HepG2 (cell line): ENCODE data around the gene ZNF33A. TPM values are rescaled to one million over a fixed set of nuclear protein-coding genes. Genes with fewer than 3 reads are reported as not detected.

Source experiments
- DRAP1 ChIP-seq: IDR thresholded peaks from 2 replicates; pipeline ENCODE4 v1.6.1; 2016; ENCODE audit warnings: missing genetic modification reagents, missing compliant biosample characterization
- FOXA3 ChIP-seq: IDR thresholded peaks from 2 replicates; pipeline ENCODE4 v1.6.1; 2016; ENCODE audit warnings: missing genetic modification reagents, missing compliant biosample characterization
- GTF3A ChIP-seq: sonication (generic); formaldehyde crosslinking; conservative IDR thresholded peaks from 2 replicates; pipeline ENCODE4 v1.4.0; 2020; ENCODE audit warnings: mild to moderate bottlenecking, missing genetic modification reagents
- KDM1A ChIP-seq: IDR thresholded peaks from 2 replicates; pipeline ENCODE4 v1.6.1; 2016; ENCODE audit warnings: missing compliant biosample characterization
- KMT2A ChIP-seq: sonication (generic); formaldehyde crosslinking; IDR thresholded peaks from 2 replicates; pipeline ENCODE4 v1.4.0; 2020; ENCODE audit warnings: missing genetic modification reagents
- MAFF ChIP-seq: IDR thresholded peaks from 2 replicates; pipeline ENCODE4 v1.6.1; 2011; ENCODE audit warnings: low read depth, low read length, improper control_type of control experiment
- SALL1 ChIP-seq: sonication (generic); formaldehyde crosslinking; IDR thresholded peaks from 2 replicates; pipeline ENCODE4 v1.8.0; 2022; ENCODE audit warnings: mild to moderate bottlenecking, missing genetic modification reagents
- ZBTB44 ChIP-seq: sonication (generic); formaldehyde crosslinking; IDR thresholded peaks from 2 replicates; pipeline ENCODE4 v1.4.0; 2020; ENCODE audit warnings: missing genetic modification reagents
- ZNF207 ChIP-seq: fragments of 450-650 bp; IDR thresholded peaks from 2 replicates; pipeline ENCODE4 v1.6.1; 2016; ENCODE audit warnings: antibody characterized with exemption, borderline replicate concordance
- ZNF274 ChIP-seq: sonication (generic); formaldehyde crosslinking; IDR thresholded peaks from 2 replicates; pipeline ENCODE4 v1.5.1; 2020; ENCODE audit warnings: mild to moderate bottlenecking, missing genetic modification reagents
- ZNF446 ChIP-seq: sonication (generic); formaldehyde crosslinking; IDR thresholded peaks from 2 replicates; pipeline ENCODE4 v1.5.0; 2020; ENCODE audit warnings: mild to moderate bottlenecking, missing genetic modification reagents
- ZNF530 ChIP-seq: sonication (generic); formaldehyde crosslinking; IDR thresholded peaks from 2 replicates; pipeline ENCODE4 v1.5.0; 2020; ENCODE audit warnings: low read depth, mild to moderate bottlenecking, missing genetic modification reagents
- ZNF660 ChIP-seq: sonication (generic); formaldehyde crosslinking; IDR thresholded peaks from 2 replicates; pipeline ENCODE4 v1.5.1; 2020; ENCODE audit warnings: mild to moderate bottlenecking, low read depth, missing genetic modification reagents, borderline replicate concordance
- polyA plus RNA-seq, 8 experiments: library from polyadenylated mRNA; depleted of rRNA in 3 of 8; stranded (reverse) in 7 of 8; unstranded in 1 of 8; fragments of >200 nt; fragmentation: Illumina TruSeq in 4 of 8; extraction: Trizol in 4 of 8; gene quantifications; 2 replicates each; pipeline versions ENCODE4 v1.2.1 to v1.2.3, GENCODE V29; 2011 to 2016; ENCODE audit warnings: low read depth in 4 of 8, missing spikeins in 1 of 8, mixed read lengths in 1 of 8; ENCODE audit not compliant: insufficient read depth in 1 of 8
- total RNA-seq, 5 experiments: library from RNA; depleted of rRNA; stranded (reverse); fragments of >200 nt; fragmentation: Illumina TruSeq; extraction: Trizol; gene quantifications; 2 replicates each; pipeline ENCODE4 v1.2.3, GENCODE V29; 2016; ENCODE audit warnings: low read depth in 1 of 5
- TF ChIP-seq, protein P1 (sequence below): sonication (generic); formaldehyde crosslinking; IDR thresholded peaks from one replicate; pipeline ENCODE4 v1.5.1; 2020; ENCODE audit warnings: mild to moderate bottlenecking, missing genetic modification reagents; ENCODE audit errors: not compliant biosample characterization
- TF ChIP-seq, protein P2 (sequence below): sonication (generic); formaldehyde crosslinking; IDR thresholded peaks from 2 replicates; pipeline ENCODE4 v1.4.0; 2020; ENCODE audit warnings: missing genetic modification reagents, borderline replicate concordance

The ZNF33A gene
- total and polyA plus RNA-seq, 2 of the 13 experiments (the other 11 are each of a cell fraction or from before 2014, with no cell fraction given): 13.1 to 22.5 TPM

- TF ChIP-seq ZNF446 (CRISPR knock-in tag) (no peak), ZNF274 (CRISPR knock-in tag) (no peak; the same call in 1 of the 2 replicates), SALL1 (CRISPR knock-in tag) (no peak; the same call in none of the 2 replicates), GTF3A (CRISPR knock-in tag) (no peak), KDM1A (CRISPR knock-in tag) (no peak), ZNF207 (no peak), MAFF (no peak), ZNF660 (CRISPR knock-in tag) (no peak), FOXA3 (CRISPR knock-in tag) (no peak), KMT2A (CRISPR knock-in tag) (no peak), ZBTB44 (CRISPR knock-in tag) (no peak), DRAP1 (CRISPR knock-in tag) (peak; percentile 80), ZNF530 (CRISPR knock-in tag) (no peak)
- TF ChIP-seq, protein P1, sequence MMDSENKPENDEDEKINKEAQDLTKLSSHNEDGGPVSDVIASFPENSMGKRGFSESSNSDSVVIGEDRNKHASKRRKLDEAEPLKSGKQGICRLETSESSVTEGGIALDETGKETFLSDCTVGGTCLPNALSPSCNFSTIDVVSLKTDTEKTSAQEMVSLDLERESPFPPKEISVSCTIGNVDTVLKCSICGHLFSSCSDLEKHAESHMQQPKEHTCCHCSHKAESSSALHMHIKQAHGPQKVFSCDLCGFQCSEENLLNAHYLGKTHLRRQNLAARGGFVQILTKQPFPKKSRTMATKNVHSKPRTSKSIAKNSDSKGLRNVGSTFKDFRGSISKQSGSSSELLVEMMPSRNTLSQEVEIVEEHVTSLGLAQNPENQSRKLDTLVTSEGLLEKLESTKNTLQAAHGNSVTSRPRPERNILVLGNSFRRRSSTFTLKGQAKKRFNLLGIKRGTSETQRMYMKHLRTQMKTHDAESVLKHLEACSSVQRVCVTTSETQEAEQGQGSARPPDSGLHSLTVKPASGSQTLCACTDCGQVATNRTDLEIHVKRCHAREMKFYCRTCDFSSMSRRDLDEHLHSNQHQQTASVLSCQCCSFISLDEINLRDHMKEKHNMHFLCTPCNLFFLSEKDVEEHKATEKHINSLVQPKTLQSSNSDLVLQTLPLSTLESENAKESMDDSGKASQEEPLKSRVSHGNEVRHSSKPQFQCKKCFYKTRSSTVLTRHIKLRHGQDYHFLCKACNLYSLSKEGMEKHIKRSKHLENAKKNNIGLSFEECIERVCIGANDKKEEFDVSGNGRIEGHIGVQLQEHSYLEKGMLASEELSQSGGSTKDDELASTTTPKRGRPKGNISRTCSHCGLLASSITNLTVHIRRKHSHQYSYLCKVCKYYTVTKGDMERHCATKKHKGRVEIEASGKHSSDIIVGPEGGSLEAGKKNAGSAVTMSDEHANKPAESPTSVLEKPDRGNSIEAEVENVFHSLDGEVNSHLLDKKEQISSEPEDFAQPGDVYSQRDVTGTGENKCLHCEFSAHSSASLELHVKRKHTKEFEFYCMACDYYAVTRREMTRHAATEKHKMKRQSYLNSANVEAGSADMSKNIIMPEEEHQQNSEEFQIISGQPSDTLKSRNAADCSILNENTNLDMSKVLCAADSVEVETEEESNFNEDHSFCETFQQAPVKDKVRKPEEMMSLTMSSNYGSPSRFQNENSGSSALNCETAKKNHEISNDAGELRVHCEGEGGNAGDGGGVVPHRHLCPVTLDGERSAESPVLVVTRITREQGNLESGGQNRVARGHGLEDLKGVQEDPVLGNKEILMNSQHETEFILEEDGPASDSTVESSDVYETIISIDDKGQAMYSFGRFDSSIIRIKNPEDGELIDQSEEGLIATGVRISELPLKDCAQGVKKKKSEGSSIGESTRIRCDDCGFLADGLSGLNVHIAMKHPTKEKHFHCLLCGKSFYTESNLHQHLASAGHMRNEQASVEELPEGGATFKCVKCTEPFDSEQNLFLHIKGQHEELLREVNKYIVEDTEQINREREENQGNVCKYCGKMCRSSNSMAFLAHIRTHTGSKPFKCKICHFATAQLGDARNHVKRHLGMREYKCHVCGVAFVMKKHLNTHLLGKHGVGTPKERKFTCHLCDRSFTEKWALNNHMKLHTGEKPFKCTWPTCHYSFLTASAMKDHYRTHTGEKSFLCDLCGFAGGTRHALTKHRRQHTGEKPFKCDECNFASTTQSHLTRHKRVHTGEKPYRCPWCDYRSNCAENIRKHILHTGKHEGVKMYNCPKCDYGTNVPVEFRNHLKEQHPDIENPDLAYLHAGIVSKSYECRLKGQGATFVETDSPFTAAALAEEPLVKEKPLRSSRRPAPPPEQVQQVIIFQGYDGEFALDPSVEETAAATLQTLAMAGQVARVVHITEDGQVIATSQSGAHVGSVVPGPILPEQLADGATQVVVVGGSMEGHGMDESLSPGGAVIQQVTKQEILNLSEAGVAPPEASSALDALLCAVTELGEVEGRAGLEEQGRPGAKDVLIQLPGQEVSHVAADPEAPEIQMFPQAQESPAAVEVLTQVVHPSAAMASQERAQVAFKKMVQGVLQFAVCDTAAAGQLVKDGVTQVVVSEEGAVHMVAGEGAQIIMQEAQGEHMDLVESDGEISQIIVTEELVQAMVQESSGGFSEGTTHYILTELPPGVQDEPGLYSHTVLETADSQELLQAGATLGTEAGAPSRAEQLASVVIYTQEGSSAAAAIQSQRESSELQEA (CRISPR knock-in tag): no peak
- TF ChIP-seq, protein P2, sequence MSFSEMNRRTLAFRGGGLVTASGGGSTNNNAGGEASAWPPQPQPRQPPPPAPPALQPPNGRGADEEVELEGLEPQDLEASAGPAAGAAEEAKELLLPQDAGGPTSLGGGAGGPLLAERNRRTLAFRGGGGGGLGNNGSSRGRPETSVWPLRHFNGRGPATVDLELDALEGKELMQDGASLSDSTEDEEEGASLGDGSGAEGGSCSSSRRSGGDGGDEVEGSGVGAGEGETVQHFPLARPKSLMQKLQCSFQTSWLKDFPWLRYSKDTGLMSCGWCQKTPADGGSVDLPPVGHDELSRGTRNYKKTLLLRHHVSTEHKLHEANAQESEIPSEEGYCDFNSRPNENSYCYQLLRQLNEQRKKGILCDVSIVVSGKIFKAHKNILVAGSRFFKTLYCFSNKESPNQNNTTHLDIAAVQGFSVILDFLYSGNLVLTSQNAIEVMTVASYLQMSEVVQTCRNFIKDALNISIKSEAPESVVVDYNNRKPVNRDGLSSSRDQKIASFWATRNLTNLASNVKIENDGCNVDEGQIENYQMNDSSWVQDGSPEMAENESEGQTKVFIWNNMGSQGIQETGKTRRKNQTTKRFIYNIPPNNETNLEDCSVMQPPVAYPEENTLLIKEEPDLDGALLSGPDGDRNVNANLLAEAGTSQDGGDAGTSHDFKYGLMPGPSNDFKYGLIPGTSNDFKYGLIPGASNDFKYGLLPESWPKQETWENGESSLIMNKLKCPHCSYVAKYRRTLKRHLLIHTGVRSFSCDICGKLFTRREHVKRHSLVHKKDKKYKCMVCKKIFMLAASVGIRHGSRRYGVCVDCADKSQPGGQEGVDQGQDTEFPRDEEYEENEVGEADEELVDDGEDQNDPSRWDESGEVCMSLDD (CRISPR knock-in tag): no peak
Observed at GRCh38 chr10:38010119-38010903, at the start of gene ZNF33A (continued).
